MM.1S (cell line): Measurements from ENCODE around the gene COL5A1.

ENCODE experiments used
- EZH2 ChIP-seq: fragments of 300-600 bp; sonication (generic); optimal IDR thresholded peaks from 2 replicates; pipeline ENCODE3; 2017; ENCODE audit warnings: low read depth, mild to moderate bottlenecking, antibody characterized with exemption, low read length, mixed read lengths
- EZH2phosphoT487 ChIP-seq: fragments of 300-600 bp; sonication (generic); IDR thresholded peaks from 2 replicates; pipeline ENCODE4 v1.6.1; 2018; ENCODE audit warnings: antibody characterized with exemption, low read length
- TF ChIP-seq, protein P1 (sequence below): fragments of 300-600 bp; sonication (generic); IDR thresholded peaks from 2 replicates; pipeline ENCODE4 v1.5.1; 2016; ENCODE audit warnings: antibody characterized with exemption, low read length, mixed read lengths

DNA sequence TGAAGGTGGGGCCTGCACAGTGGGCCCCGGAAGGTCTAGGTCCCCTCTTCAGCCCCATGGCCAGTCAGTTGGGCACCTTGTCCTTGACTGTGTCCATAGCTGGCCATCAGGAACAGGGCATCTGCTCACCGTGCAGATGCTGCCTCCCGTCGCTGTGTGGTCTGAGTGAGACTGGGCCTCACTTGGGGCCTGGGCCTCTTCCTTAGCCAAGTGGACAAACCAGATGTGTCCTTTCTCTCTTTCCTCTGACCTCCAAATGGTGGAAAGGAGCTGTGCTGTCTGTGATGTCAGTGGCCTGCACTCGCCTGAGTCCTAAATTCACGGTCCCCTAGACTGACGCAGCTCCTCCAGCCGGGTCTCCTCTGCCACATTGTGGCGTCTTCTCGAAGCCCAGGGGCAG lies 114.5 kb downstream of the COL5A1 start:
- TF ChIP-seq, protein P1, sequence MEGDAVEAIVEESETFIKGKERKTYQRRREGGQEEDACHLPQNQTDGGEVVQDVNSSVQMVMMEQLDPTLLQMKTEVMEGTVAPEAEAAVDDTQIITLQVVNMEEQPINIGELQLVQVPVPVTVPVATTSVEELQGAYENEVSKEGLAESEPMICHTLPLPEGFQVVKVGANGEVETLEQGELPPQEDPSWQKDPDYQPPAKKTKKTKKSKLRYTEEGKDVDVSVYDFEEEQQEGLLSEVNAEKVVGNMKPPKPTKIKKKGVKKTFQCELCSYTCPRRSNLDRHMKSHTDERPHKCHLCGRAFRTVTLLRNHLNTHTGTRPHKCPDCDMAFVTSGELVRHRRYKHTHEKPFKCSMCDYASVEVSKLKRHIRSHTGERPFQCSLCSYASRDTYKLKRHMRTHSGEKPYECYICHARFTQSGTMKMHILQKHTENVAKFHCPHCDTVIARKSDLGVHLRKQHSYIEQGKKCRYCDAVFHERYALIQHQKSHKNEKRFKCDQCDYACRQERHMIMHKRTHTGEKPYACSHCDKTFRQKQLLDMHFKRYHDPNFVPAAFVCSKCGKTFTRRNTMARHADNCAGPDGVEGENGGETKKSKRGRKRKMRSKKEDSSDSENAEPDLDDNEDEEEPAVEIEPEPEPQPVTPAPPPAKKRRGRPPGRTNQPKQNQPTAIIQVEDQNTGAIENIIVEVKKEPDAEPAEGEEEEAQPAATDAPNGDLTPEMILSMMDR, result no peak
- no peak for TF ChIP-seq EZH2phosphoT487
- no peak for TF ChIP-seq EZH2
